ENCODE results near the gene NEDD9. TPM values are rescaled to one million over a fixed set of nuclear protein-coding genes. Genes with fewer than 3 reads are reported as not detected.

NEDD9 gene
- total and polyA plus RNA-seq, 2 of the 4 experiments (the other 2 are of a cell fraction): 7.6 to 16.5 TPM

GRCh38 chr6:11141295-11141694 lies 91.2 kb downstream of the NEDD9 start:
- no TSS peak for BruUV-seq (replicated peaks)
- no peaks in the 10 kb centered on the region for H3K9me3 ChIP-seq (ENCODE audit: control insufficient read depth, insufficient read depth, low read length)
- intact Hi-C loops (cut with micrococcal nuclease): loop anchor here (5.0 kb wide), 1 partner anchor 291 kb away; no protein-coding TSS in a partner anchor
- 0 out of 2 replicates have a peak overlapping the region, but pooled peaks have one; percentile 23 for H4K91ac ChIP-seq (ENCODE audit: insufficient read depth, low read depth, low read length)
- H4K5ac ChIP-seq (ENCODE audit: low read depth, low read length): no peak overlapping the region
- no peak overlapping the region for H3K27ac ChIP-seq (ENCODE audit: insufficient read depth, low read length)
- H3K56ac ChIP-seq (ENCODE audit: extremely low read depth, insufficient read depth, low read length): no peak overlapping the region
- no peak overlapping the region for H2AFZ ChIP-seq (replicated peaks; ENCODE audit: low read length, poor library complexity)
- H3K4me2 ChIP-seq (ENCODE audit: low read depth, low read length): no peak overlapping the region
- H3K18ac ChIP-seq (ENCODE audit: low read depth, low read length): peak overlapping the region; percentile 11; the same call in 1 of the 2 replicates
- no peak overlapping the region for H3K14ac ChIP-seq (replicated peaks; ENCODE audit: low read depth, low read length)
- H3K27me3 ChIP-seq (ENCODE audit: control insufficient read depth, insufficient read depth, low read length): no peaks in the 10 kb centered on the region
- no peak overlapping the region for H3K9ac ChIP-seq (ENCODE audit: low read depth, low read length)
- H4K20me1 ChIP-seq (ENCODE audit: insufficient read depth, low read length): peaks cover 8% of the 10 kb centered on the region; the same call in 1 of the 2 replicates
- H2AK9ac ChIP-seq (replicated peaks; ENCODE audit: low read depth, low read length, poor library complexity): no peak overlapping the region
- H3K79me1 ChIP-seq (ENCODE audit: low read depth in 1 of 2, low read length in 2 of 2): peaks cover 6 to 28% of the 10 kb centered on the region in 2 experiments; a peak in 2 of 4 replicates
- no peak overlapping the region for H3K4me3 ChIP-seq (ENCODE audit: insufficient read depth, low read depth, low read length)
- TF ChIP-seq ELK1 (IDR thresholded peaks at IDR 0.05; ENCODE audit: borderline replicate concordance, low read depth, low read length) (no peak), SMC3 (IDR thresholded peaks at IDR 0.05; ENCODE audit: low read depth, low read length) (no peak), RAD21 (IDR thresholded peaks at IDR 0.05; ENCODE audit: low read length) (no peak), MXI1 (IDR thresholded peaks at IDR 0.05; ENCODE audit: borderline replicate concordance, low read depth, low read length) (no peak), MAZ (IDR thresholded peaks at IDR 0.05; ENCODE audit: borderline replicate concordance, low read depth, low read length) (no peak), USF2 (IDR thresholded peaks at IDR 0.05; ENCODE audit: low read depth, low read length) (no peak)
- WGBS, 2 experiments (ENCODE audit: extremely low coverage in 2 of 2, insufficient read length in 1 of 2): 100% methylated on average over 1 of the region's 3 CpGs; no CpG with 5 or more reads in 1 of the 2 experiments
- H2BK120ac ChIP-seq (ENCODE audit: low read depth, low read length): no peak overlapping the region
- dilution Hi-C loops (cut with HindIII; ENCODE audit: low sequenced_read_pairs, unreplicated experiment): no loop called here
- H2BK15ac ChIP-seq (ENCODE audit: low read depth, low read length): no peak overlapping the region
- H2BK20ac ChIP-seq (ENCODE audit: low read depth, low read length): peak overlapping the region; percentile 44; the same call in 1 of the 2 replicates
- no peak overlapping the region for H4K8ac ChIP-seq (ENCODE audit: low read depth in 2 of 2, low read length in 2 of 2)
- ChIA-PET POLR2A (ENCODE audit: unreplicated experiment) (no interaction called here), CTCF (no interaction called here)
- peaks cover 3% of the 10 kb centered on the region for H3K9me1 ChIP-seq (ENCODE audit: insufficient read depth, low read length)
- H3K36me3 ChIP-seq (ENCODE audit: control insufficient read depth, insufficient read depth, low read length): no peaks in the 10 kb centered on the region
- H2AK5ac ChIP-seq (ENCODE audit: low read depth, low read length): peak overlapping the region; percentile 64; the same call in 1 of the 2 replicates
- H3K4ac ChIP-seq (ENCODE audit: low read depth, low read length): peak overlapping the region; percentile 25; the same call in 1 of the 2 replicates
- ATAC-seq (ENCODE audit: low read depth) (no peak), DNase-seq (no peak)
- in situ Hi-C loops (cut with MboI; ENCODE audit: low sequenced_read_pairs): loop anchor here (5.0 kb wide), 1 partner anchor 356 kb away; no protein-coding TSS in a partner anchor
- H2BK5ac ChIP-seq (ENCODE audit: low read depth, low read length, poor library complexity, severe bottlenecking): no peak overlapping the region
- H3K23ac ChIP-seq (ENCODE audit: low read depth, low read length): no peak overlapping the region
- H3K4me1 ChIP-seq (ENCODE audit: control insufficient read depth, insufficient read depth, low read length): peaks cover 10% of the 10 kb centered on the region

Measured in IMR-90 (cell line).